ENCODE results near the gene S100A2.
"Not testable (repeated sequence)": the region's sequence is repeated elsewhere in the genome, so short reads cannot be mapped to it uniquely, and the experiment has no call there.

Gene S100A2

GRCh38 chr1:153583976-153584375 is 18.3 kb upstream of the S100A2 start:
- DNase-seq (ENCODE audit: low read depth) = peak; percentile 32
- H3K4me3 ChIP-seq (ENCODE audit: control insufficient read depth, low read depth, low read length) = no peak overlapping the region
- TF ChIP-seq CTCF (conservative IDR thresholded peaks at IDR 0.05; ENCODE audit: control insufficient read depth, insufficient read depth, low read depth, low read length) = no peak

GRCh38 chr1:153583514-153583913 is 17.9 kb upstream of the S100A2 start:
- H3K4me3 ChIP-seq (ENCODE audit: control insufficient read depth, low read depth, low read length); DNase-seq (ENCODE audit: low read depth): not testable (repeated sequence)

GRCh38 chr1:153582836-153583235 is 17.2 kb upstream of the S100A2 start:
- not testable (repeated sequence) for H3K4me3 ChIP-seq (ENCODE audit: control insufficient read depth, low read depth, low read length); DNase-seq (ENCODE audit: low read depth)

GRCh38 chr1:153578936-153579335 is 13.3 kb upstream of the S100A2 start:
- no peak for DNase-seq (ENCODE audit: low read depth)
- TF ChIP-seq CTCF (conservative IDR thresholded peaks at IDR 0.05; ENCODE audit: control insufficient read depth, insufficient read depth, low read depth, low read length) = no peak
- no peak overlapping the region for H3K4me3 ChIP-seq (ENCODE audit: control insufficient read depth, low read depth, low read length)

GRCh38 chr1:153578490-153578889 is 12.8 kb upstream of the S100A2 start:
- TF ChIP-seq CTCF (conservative IDR thresholded peaks at IDR 0.05; ENCODE audit: control insufficient read depth, insufficient read depth, low read depth, low read length) = no peak

GRCh38 chr1:153577624-153578051 is 12.0 kb upstream of the S100A2 start:
- DNase-seq (ENCODE audit: low read depth) = no peak
- no peak for TF ChIP-seq CTCF (conservative IDR thresholded peaks at IDR 0.05; ENCODE audit: control insufficient read depth, insufficient read depth, low read depth, low read length)
- H3K4me3 ChIP-seq (ENCODE audit: control insufficient read depth, low read depth, low read length) = no peak overlapping the region

More at GRCh38 chr1:153578490-153578889, 12.8 kb upstream of the S100A2 start:
- no peak overlapping the region for H3K4me3 ChIP-seq (ENCODE audit: control insufficient read depth, low read depth, low read length)
- no peak for DNase-seq (ENCODE audit: low read depth)

- DNase-seq (ENCODE audit: low read depth) = no peak
- H3K4me3 ChIP-seq (ENCODE audit: control insufficient read depth, low read depth, low read length) = no peak overlapping the region
- TF ChIP-seq CTCF (conservative IDR thresholded peaks at IDR 0.05; ENCODE audit: control insufficient read depth, insufficient read depth, low read depth, low read length) = no peak
These were observed 11.5 kb upstream of the S100A2 start for GRCh38 chr1:153577138-153577537.

- not testable (repeated sequence) for DNase-seq (ENCODE audit: low read depth); H3K4me3 ChIP-seq (ENCODE audit: control insufficient read depth, low read depth, low read length)
These were observed 9.9 kb upstream of the S100A2 start for GRCh38 chr1:153575497-153575896.

GRCh38 chr1:153575081-153575491 is 9.4 kb upstream of the S100A2 start:
- DNase-seq (ENCODE audit: low read depth); H3K4me3 ChIP-seq (ENCODE audit: control insufficient read depth, low read depth, low read length): not testable (repeated sequence)
